ENCODE measurements around the gene YPEL1.

- no peak for TF ChIP-seq CTCF (conservative IDR thresholded peaks at IDR 0.05; ENCODE audit: low read length)
- TF ChIP-seq EZH2phosphoT487 (IDR thresholded peaks at IDR 0.05; ENCODE audit: borderline replicate concordance, low read depth, low read length): no peak
Measured at GRCh38 chr22:21660904-21661303, 74.7 kb downstream of the YPEL1 start.
